Panc1 (cell line): ENCODE data around the gene KCNN3. TPM values are rescaled to one million over a fixed set of nuclear protein-coding genes. Genes with fewer than 3 reads are reported as not detected.

Source experiments
- ATAC-seq: fragments of 200-7000 bp; cut with Tn5 transposase; 2 replicates; pipeline ENCODE4 v1.9.1; 2020; ENCODE audit warnings: mild to moderate bottlenecking, moderate library complexity
- BruUV-seq: library from RNA; stranded (reverse); fragments of 400-500 nt; replicated peaks from 2 replicates; lab custom pipeline; 2021; lab: Mats Ljungman, UMichigan
- CTCF ChIA-PET: fragments of 300-600 bp; sonication (Branson Sonifier 250); formaldehyde crosslinking; loops from one replicate; lab custom pipeline; 2022; ENCODE audit warnings: antibody characterized with exemption; lab: Charles Lee
- POLR2A ChIA-PET: fragments of 300-600 bp; sonication (Branson Sonifier 250); formaldehyde crosslinking; loops from one replicate; lab custom pipeline; 2022; ENCODE audit warnings: antibody characterized with exemption; lab: Charles Lee
- DNase-seq: peaks from one replicate; pipeline ENCODE4 v3.0.0-alpha.2; 2010; ENCODE audit warnings: low read depth, low spot score
- H3K27ac ChIP-seq: 2 replicates; pipeline ENCODE4 v1.5.1; 2011; ENCODE audit warnings: mild to moderate bottlenecking, low read length, inconsistent platforms
- H3K27me3 ChIP-seq: fragments of 200-500 bp; sonication (Bioruptor generic); 2 replicates; pipeline ENCODE4 v1.6.0; 2014; ENCODE audit warnings: low read length, inconsistent platforms; ENCODE audit not compliant: control insufficient read depth, insufficient read depth
- H3K36me3 ChIP-seq: fragments of 200-500 bp; sonication (Bioruptor generic); 2 replicates; pipeline ENCODE4 v1.5.1; 2014; ENCODE audit warnings: inconsistent platforms, mild to moderate bottlenecking, low read length, moderate library complexity; ENCODE audit not compliant: control insufficient read depth, insufficient read depth
- H3K4me1 ChIP-seq: 2 replicates; pipeline ENCODE4 v1.5.1; 2011; ENCODE audit warnings: inconsistent platforms, mild to moderate bottlenecking, low read length, moderate library complexity; ENCODE audit not compliant: control insufficient read depth, insufficient read depth
- H3K4me3 ChIP-seq, 2 experiments: 2 replicates each; pipeline ENCODE4 v1.5.1; 2011 to 2012; ENCODE audit warnings: low read depth in 2 of 2, low read length in 2 of 2, mild to moderate bottlenecking in 2 of 2, inconsistent platforms in 1 of 2, moderate library complexity in 1 of 2
- H3K9me3 ChIP-seq: fragments of 200-500 bp; sonication (Bioruptor generic); 2 replicates; pipeline ENCODE4 v1.5.1; 2014; ENCODE audit warnings: low read depth, mild to moderate bottlenecking, inconsistent platforms, low read length, moderate library complexity; ENCODE audit not compliant: control insufficient read depth, insufficient read depth
- POLR2AphosphoS5 ChIP-seq: IDR thresholded peaks from 2 replicates; pipeline ENCODE4 v1.6.1; 2012; ENCODE audit warnings: mild to moderate bottlenecking, low read depth, low read length, moderate library complexity
- SIN3A ChIP-seq: IDR thresholded peaks from 2 replicates; pipeline ENCODE4 v1.6.1; 2012; ENCODE audit warnings: low read depth, mild to moderate bottlenecking, low read length, moderate library complexity, borderline replicate concordance; ENCODE audit not compliant: insufficient read depth
- TCF7L2 ChIP-seq: IDR thresholded peaks from 2 replicates; pipeline ENCODE4 v1.6.1; 2011; ENCODE audit warnings: mild to moderate bottlenecking, low read depth, low read length, inconsistent platforms
- in situ Hi-C: cut with HindIII; loops from 2 replicates; pipeline ENCODE4 v1.10.0; 2016; ENCODE audit warnings: low sequenced_read_pairs, low pct_unique_long_range_greater_than_20kb
- intact Hi-C: fragments of 100-400 bp; cut with micrococcal nuclease; formaldehyde crosslinking; loops from one replicate; pipeline ENCODE4 v1.10.0; 2022; ENCODE audit not compliant: unreplicated experiment
- total RNA-seq: library from RNA; stranded (reverse); gene quantifications from one replicate; pipeline ENCODE4 v1.2.1, GENCODE V29; 2021; ENCODE audit not compliant: unreplicated experiment
- TF ChIP-seq, protein P1 (sequence below), 2 experiments: IDR thresholded peaks; 2 replicates each; pipeline ENCODE4 v1.6.1; 2011 to 2012; ENCODE audit warnings: low read depth in 2 of 2, control low read depth in 1 of 2, low read length in 1 of 2, mild to moderate bottlenecking in 1 of 2, moderate library complexity in 1 of 2; ENCODE audit not compliant: insufficient read depth in 1 of 2
- TF ChIP-seq, protein P2 (sequence below): fragments of 450-650 bp; IDR thresholded peaks from 2 replicates; pipeline ENCODE4 v1.5.1; 2017; ENCODE audit warnings: mild to moderate bottlenecking

The KCNN3 gene
- total RNA-seq, 1 experiment from 2014 or later: 0.05 TPM

DNA sequence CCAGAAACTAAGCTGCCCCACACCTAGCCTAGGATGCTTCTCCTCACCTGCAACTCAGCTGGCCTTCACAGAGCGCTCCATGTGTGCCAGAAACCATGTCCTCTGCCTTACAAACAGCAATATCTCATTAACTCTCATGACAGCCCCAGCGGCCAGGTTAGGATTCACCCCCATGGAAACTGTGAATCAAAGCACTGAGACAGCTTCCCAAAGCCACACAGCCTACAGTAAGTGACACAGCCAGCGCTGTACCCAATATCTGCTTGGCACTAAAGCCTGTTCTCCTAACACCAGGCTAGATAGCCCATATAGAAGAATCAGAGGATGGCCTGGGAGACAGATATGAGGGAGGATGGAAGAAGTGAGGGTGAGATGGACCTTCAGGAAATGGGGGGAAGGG lies 13.5 kb downstream of the KCNN3 start:
- H3K36me3 ChIP-seq: no peaks in the 10 kb centered on the region
- TF ChIP-seq SIN3A: no peak
- TF ChIP-seq, protein P1, sequence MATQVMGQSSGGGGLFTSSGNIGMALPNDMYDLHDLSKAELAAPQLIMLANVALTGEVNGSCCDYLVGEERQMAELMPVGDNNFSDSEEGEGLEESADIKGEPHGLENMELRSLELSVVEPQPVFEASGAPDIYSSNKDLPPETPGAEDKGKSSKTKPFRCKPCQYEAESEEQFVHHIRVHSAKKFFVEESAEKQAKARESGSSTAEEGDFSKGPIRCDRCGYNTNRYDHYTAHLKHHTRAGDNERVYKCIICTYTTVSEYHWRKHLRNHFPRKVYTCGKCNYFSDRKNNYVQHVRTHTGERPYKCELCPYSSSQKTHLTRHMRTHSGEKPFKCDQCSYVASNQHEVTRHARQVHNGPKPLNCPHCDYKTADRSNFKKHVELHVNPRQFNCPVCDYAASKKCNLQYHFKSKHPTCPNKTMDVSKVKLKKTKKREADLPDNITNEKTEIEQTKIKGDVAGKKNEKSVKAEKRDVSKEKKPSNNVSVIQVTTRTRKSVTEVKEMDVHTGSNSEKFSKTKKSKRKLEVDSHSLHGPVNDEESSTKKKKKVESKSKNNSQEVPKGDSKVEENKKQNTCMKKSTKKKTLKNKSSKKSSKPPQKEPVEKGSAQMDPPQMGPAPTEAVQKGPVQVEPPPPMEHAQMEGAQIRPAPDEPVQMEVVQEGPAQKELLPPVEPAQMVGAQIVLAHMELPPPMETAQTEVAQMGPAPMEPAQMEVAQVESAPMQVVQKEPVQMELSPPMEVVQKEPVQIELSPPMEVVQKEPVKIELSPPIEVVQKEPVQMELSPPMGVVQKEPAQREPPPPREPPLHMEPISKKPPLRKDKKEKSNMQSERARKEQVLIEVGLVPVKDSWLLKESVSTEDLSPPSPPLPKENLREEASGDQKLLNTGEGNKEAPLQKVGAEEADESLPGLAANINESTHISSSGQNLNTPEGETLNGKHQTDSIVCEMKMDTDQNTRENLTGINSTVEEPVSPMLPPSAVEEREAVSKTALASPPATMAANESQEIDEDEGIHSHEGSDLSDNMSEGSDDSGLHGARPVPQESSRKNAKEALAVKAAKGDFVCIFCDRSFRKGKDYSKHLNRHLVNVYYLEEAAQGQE (IDR thresholded peaks at IDR 0.05; ENCODE audit: insufficient read depth in 1 of 2, low read depth in 2 of 2, low read length in 1 of 2): no peak
- no peak for TF ChIP-seq POLR2AphosphoS5
- TF ChIP-seq TCF7L2: no peak
- TF ChIP-seq, protein P2, sequence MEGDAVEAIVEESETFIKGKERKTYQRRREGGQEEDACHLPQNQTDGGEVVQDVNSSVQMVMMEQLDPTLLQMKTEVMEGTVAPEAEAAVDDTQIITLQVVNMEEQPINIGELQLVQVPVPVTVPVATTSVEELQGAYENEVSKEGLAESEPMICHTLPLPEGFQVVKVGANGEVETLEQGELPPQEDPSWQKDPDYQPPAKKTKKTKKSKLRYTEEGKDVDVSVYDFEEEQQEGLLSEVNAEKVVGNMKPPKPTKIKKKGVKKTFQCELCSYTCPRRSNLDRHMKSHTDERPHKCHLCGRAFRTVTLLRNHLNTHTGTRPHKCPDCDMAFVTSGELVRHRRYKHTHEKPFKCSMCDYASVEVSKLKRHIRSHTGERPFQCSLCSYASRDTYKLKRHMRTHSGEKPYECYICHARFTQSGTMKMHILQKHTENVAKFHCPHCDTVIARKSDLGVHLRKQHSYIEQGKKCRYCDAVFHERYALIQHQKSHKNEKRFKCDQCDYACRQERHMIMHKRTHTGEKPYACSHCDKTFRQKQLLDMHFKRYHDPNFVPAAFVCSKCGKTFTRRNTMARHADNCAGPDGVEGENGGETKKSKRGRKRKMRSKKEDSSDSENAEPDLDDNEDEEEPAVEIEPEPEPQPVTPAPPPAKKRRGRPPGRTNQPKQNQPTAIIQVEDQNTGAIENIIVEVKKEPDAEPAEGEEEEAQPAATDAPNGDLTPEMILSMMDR: no peak
- H3K4me1 ChIP-seq: no peaks in the 10 kb centered on the region
- intact Hi-C loops (no loop called here), in situ Hi-C loops (no loop called here)
- H3K9me3 ChIP-seq: no peaks in the 10 kb centered on the region
- ATAC-seq (0 out of 2 replicates have a peak, but pooled peaks have one; percentile 41), DNase-seq (no peak)
- BruUV-seq: no TSS peak
- no peaks in the 10 kb centered on the region for H3K27me3 ChIP-seq
- ChIA-PET POLR2A (no interaction called here), CTCF (no interaction called here)
- no peak overlapping the region for H3K27ac ChIP-seq
- H3K4me3 ChIP-seq: no peak overlapping the region

DNA sequence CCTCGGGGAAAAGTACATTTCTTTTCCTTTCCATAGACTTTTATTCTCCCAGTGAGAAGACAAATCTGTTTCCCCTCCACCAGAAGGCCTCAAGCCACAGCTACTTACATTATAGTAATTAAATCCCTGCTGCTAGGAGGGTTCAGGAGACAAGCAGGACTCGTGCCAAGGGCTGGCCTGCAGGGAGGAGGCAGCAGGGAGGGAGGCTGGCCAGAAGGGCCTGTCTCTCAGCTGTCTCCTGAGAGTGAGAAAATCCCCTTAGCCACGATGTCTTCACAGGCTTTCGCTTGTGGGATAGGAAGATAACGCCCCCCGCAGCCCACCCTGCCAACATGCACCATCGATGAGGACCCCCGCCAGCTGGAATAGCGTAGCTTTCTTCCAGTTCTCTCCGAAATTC lies 14.0 kb downstream of the KCNN3 start:
- no peak for ATAC-seq
- ChIA-PET CTCF (no interaction called here), POLR2A (no interaction called here)

More for the DNA sequence above, 14.0 kb downstream of the KCNN3 start:
- DNase-seq: no peak
- TF ChIP-seq, protein P2: no peak
- TF ChIP-seq SIN3A: no peak
- TF ChIP-seq POLR2AphosphoS5: no peak
- TF ChIP-seq, protein P1 (IDR thresholded peaks at IDR 0.05; ENCODE audit: insufficient read depth in 1 of 2, low read depth in 2 of 2, low read length in 1 of 2): no peak
- no peak for TF ChIP-seq TCF7L2
- Histone ChIP-seq H3K4me1 (no peaks in the 10 kb centered on the region), H3K27me3 (no peaks in the 10 kb centered on the region), H3K9me3 (no peaks in the 10 kb centered on the region), H3K36me3 (no peaks in the 10 kb centered on the region), H3K27ac (no peak overlapping the region), H3K4me3 (no peak overlapping the region)
- in situ Hi-C loops (no loop called here), intact Hi-C loops (no loop called here)
- no TSS peak for BruUV-seq
